Neural progenitor cell (in vitro differentiated cells): ENCODE results near the gene DIAPH3. TPM values are rescaled to one million over a fixed set of nuclear protein-coding genes. Genes with fewer than 3 reads are reported as not detected.

Experiments used
- DNase-seq: peaks from one replicate; pipeline ENCODE4 v3.0.0-alpha.2; 2016; ENCODE audit warnings: low spot score
- H2AFZ ChIP-seq: fragments of 200-600 bp; sonication (generic); replicated peaks from 2 replicates; pipeline ENCODE4 v1.6.1; 2016; ENCODE audit warnings: antibody characterized with exemption
- H3F3A ChIP-seq: fragments of 200-600 bp; sonication (generic); 2 replicates; pipeline ENCODE4 v1.6.1; 2016; ENCODE audit warnings: antibody characterized with exemption, low read depth
- H3K27ac ChIP-seq: fragments of 200-600 bp; sonication (generic); 2 replicates; pipeline ENCODE4 v1.5.1; 2016; ENCODE audit warnings: mild to moderate bottlenecking
- H3K27me3 ChIP-seq: fragments of 200-600 bp; sonication (generic); 2 replicates; pipeline ENCODE4 v1.6.1; 2016; ENCODE audit warnings: mild to moderate bottlenecking, moderate library complexity
- H3K36me3 ChIP-seq: fragments of 200-600 bp; sonication (generic); 2 replicates; pipeline ENCODE4 v1.5.1; 2016
- H3K4me1 ChIP-seq: fragments of 200-600 bp; sonication (generic); 2 replicates; pipeline ENCODE4 v1.6.1; 2016; ENCODE audit warnings: mixed run types
- H3K4me2 ChIP-seq: fragments of 200-600 bp; sonication (generic); 2 replicates; pipeline ENCODE4 v1.6.1; 2016
- H3K4me3 ChIP-seq: fragments of 200-600 bp; sonication (generic); 2 replicates; pipeline ENCODE4 v1.5.1; 2016
- H3K79me2 ChIP-seq: fragments of 200-600 bp; sonication (generic); 2 replicates; pipeline ENCODE4 v1.6.1; 2016; ENCODE audit warnings: low read depth
- H3K9ac ChIP-seq: fragments of 200-600 bp; sonication (generic); 2 replicates; pipeline ENCODE4 v1.6.1; 2016
- H3K9me3 ChIP-seq: fragments of 200-600 bp; sonication (generic); 2 replicates; pipeline ENCODE4 v1.5.1; 2016; ENCODE audit warnings: low read depth
- H4K20me1 ChIP-seq: fragments of 200-600 bp; sonication (generic); 2 replicates; pipeline ENCODE4 v1.6.1; 2016; ENCODE audit warnings: low read depth
- H3K27ac Mint-ChIP-seq: 3 replicates; pipeline ENCODE4 v1.8.0; 2021; ENCODE audit warnings: mixed read lengths
- H3K27me3 Mint-ChIP-seq: 2 replicates; pipeline ENCODE4 v1.8.0; 2022; ENCODE audit warnings: low read depth, mild to moderate bottlenecking, inconsistent platforms, moderate library complexity, mixed read lengths; ENCODE audit not compliant: insufficient read depth
- H3K36me3 Mint-ChIP-seq: 3 replicates; pipeline ENCODE4 v1.8.0; 2021; ENCODE audit warnings: mixed read lengths
- H3K4me1 Mint-ChIP-seq: 3 replicates; pipeline ENCODE4 v1.8.0; 2021; ENCODE audit warnings: mixed read lengths
- H3K4me3 Mint-ChIP-seq: 3 replicates; pipeline ENCODE4 v1.8.0; 2021; ENCODE audit warnings: mild to moderate bottlenecking, moderate library complexity, mixed read lengths
- H3K9me3 Mint-ChIP-seq: 3 replicates; pipeline ENCODE4 v1.8.0; 2020; ENCODE audit warnings: mixed read lengths
- EZH2 ChIP-seq: fragments of 200-600 bp; sonication (generic); IDR thresholded peaks from 2 replicates; pipeline ENCODE4 v1.6.1; 2017; ENCODE audit warnings: antibody characterized with exemption, mild to moderate bottlenecking, moderate library complexity
- EZH2phosphoT487 ChIP-seq: fragments of 200-600 bp; sonication (generic); IDR thresholded peaks from 2 replicates; pipeline ENCODE4 v1.6.1; 2017; ENCODE audit warnings: antibody characterized with exemption
- total RNA-seq: library from RNA; depleted of rRNA; stranded (reverse); fragments of >200 nt; gene quantifications from 2 replicates; pipeline ENCODE4 v1.2.3, GENCODE V29; 2015; ENCODE audit warnings: low replicate concordance
- TF ChIP-seq, protein P1 (sequence below): fragments of 200-600 bp; sonication (generic); IDR thresholded peaks from 2 replicates; pipeline ENCODE4 v1.5.1; 2017; ENCODE audit warnings: antibody characterized with exemption, mild to moderate bottlenecking

Gene DIAPH3
- total RNA-seq, 1 donor from 2014 or later: 51.5 TPM

DNA sequence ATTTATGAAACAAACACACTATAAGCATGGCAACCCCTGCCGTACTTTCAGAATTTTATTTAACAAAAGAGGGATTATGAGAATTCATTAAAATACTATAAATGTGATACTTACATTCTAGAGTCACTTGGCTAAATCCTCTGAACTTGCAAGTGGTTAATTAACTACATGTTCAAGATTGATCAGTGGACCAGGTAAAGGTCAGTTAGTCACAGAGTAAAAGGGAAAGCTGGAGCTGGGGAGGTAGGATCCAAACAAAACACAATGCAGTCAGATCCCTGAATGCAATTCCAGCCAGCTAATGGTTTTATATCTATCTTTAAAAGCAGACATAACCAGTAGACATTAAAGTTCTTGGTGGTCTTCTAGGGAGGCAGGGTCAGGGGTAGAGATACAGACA, 270.5 kb downstream of the DIAPH3 start:
- Mint-ChIP-seq H3K36me3 (no peaks in the 10 kb centered on the region), H3K4me1 (peaks cover 6% of the 10 kb centered on the region), H3K9me3 (no peaks in the 10 kb centered on the region), H3K4me3 (no peak overlapping the region), H3K27me3 (no peaks in the 10 kb centered on the region), H3K27ac (no peak overlapping the region)
- no peaks in the 10 kb centered on the region for H3K9me3 ChIP-seq
- no peaks in the 10 kb centered on the region for H3K36me3 ChIP-seq
- H3K4me2 ChIP-seq: no peak overlapping the region
- H4K20me1 ChIP-seq: no peaks in the 10 kb centered on the region
- no peaks in the 10 kb centered on the region for H3K4me1 ChIP-seq
- no peak overlapping the region for H3K4me3 ChIP-seq
- H3K27ac ChIP-seq: no peak overlapping the region
- TF ChIP-seq, protein P1, sequence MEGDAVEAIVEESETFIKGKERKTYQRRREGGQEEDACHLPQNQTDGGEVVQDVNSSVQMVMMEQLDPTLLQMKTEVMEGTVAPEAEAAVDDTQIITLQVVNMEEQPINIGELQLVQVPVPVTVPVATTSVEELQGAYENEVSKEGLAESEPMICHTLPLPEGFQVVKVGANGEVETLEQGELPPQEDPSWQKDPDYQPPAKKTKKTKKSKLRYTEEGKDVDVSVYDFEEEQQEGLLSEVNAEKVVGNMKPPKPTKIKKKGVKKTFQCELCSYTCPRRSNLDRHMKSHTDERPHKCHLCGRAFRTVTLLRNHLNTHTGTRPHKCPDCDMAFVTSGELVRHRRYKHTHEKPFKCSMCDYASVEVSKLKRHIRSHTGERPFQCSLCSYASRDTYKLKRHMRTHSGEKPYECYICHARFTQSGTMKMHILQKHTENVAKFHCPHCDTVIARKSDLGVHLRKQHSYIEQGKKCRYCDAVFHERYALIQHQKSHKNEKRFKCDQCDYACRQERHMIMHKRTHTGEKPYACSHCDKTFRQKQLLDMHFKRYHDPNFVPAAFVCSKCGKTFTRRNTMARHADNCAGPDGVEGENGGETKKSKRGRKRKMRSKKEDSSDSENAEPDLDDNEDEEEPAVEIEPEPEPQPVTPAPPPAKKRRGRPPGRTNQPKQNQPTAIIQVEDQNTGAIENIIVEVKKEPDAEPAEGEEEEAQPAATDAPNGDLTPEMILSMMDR: no peak
- TF ChIP-seq EZH2phosphoT487 (no peak), EZH2 (no peak)
- H3K79me2 ChIP-seq: no peaks in the 10 kb centered on the region
- H2AFZ ChIP-seq: no peak overlapping the region
- no peak overlapping the region for H3K9ac ChIP-seq
- no peaks in the 10 kb centered on the region for H3K27me3 ChIP-seq
- DNase-seq: no peak
- H3F3A ChIP-seq: no peaks in the 10 kb centered on the region

- no peaks in the 10 kb centered on the region for H3K4me1 ChIP-seq
- H3F3A ChIP-seq: no peaks in the 10 kb centered on the region
- H3K4me3 ChIP-seq: no peak overlapping the region
- Mint-ChIP-seq H3K27ac (no peak overlapping the region), H3K27me3 (peaks cover 3% of the 10 kb centered on the region), H3K36me3 (peaks cover 1% of the 10 kb centered on the region), H3K4me1 (peaks cover 6% of the 10 kb centered on the region), H3K4me3 (no peak overlapping the region), H3K9me3 (no peaks in the 10 kb centered on the region)
- no peak for DNase-seq
- H3K27ac ChIP-seq: no peak overlapping the region
- no peaks in the 10 kb centered on the region for H4K20me1 ChIP-seq
- no peaks in the 10 kb centered on the region for H3K79me2 ChIP-seq
- TF ChIP-seq, protein P1: no peak
- no peak for TF ChIP-seq EZH2
- no peak for TF ChIP-seq EZH2phosphoT487
- no peak overlapping the region for H3K4me2 ChIP-seq
- H2AFZ ChIP-seq: no peak overlapping the region
- no peaks in the 10 kb centered on the region for H3K27me3 ChIP-seq
- no peak overlapping the region for H3K9ac ChIP-seq
- H3K9me3 ChIP-seq: no peaks in the 10 kb centered on the region
- H3K36me3 ChIP-seq: no peaks in the 10 kb centered on the region
Measured at GRCh38 chr13:59891053-59891452, 272.7 kb downstream of the DIAPH3 start.

DNA sequence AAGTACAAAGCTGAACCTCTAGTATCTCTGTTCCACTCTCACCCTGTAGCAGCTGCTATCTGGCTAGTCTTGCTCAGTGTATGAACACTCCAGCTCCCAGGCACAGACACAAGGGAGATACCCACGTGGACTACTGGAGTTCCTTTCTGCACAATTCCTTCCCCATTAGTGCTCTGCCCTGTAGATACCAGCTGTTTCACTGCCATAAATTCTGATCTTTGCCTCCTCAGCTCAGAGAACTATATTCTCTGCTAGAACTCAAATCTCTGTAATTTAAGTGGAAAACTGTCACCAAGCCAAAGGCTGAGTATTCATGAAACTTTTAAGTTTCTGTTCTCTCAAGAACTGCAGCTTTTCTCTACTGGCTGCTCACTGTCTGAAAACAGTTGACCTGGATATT, 273.7 kb downstream of the DIAPH3 start:
- no peak overlapping the region for H3K4me2 ChIP-seq
- DNase-seq: no peak
- H3K27ac ChIP-seq: no peak overlapping the region
- TF ChIP-seq EZH2 (no peak), EZH2phosphoT487 (no peak)
- TF ChIP-seq, protein P1: no peak
- H3K4me3 Mint-ChIP-seq: no peak overlapping the region
- H3K27ac Mint-ChIP-seq: no peak overlapping the region
- peaks cover 1% of the 10 kb centered on the region for H3K36me3 Mint-ChIP-seq
- H4K20me1 ChIP-seq: no peaks in the 10 kb centered on the region
- no peaks in the 10 kb centered on the region for H3K9me3 Mint-ChIP-seq
- peaks cover 6% of the 10 kb centered on the region for H3K4me1 Mint-ChIP-seq
- H3K27me3 ChIP-seq: no peaks in the 10 kb centered on the region
- H3K4me3 ChIP-seq: no peak overlapping the region
- no peak overlapping the region for H2AFZ ChIP-seq
- no peaks in the 10 kb centered on the region for H3K4me1 ChIP-seq
- H3K79me2 ChIP-seq: no peaks in the 10 kb centered on the region
- H3F3A ChIP-seq: no peaks in the 10 kb centered on the region
- H3K9ac ChIP-seq: no peak overlapping the region
- H3K36me3 ChIP-seq: no peaks in the 10 kb centered on the region
- H3K27me3 Mint-ChIP-seq: peaks cover 3% of the 10 kb centered on the region
- no peaks in the 10 kb centered on the region for H3K9me3 ChIP-seq

GRCh38 chr13:59888408-59888807, 275.3 kb downstream of the DIAPH3 start:
- Histone ChIP-seq H3K4me1 (no peaks in the 10 kb centered on the region), H3K9me3 (no peaks in the 10 kb centered on the region), H2AFZ (no peak overlapping the region), H3K9ac (no peak overlapping the region), H3K27me3 (no peaks in the 10 kb centered on the region), H4K20me1 (no peaks in the 10 kb centered on the region), H3F3A (no peaks in the 10 kb centered on the region), H3K36me3 (no peaks in the 10 kb centered on the region), H3K27ac (no peak overlapping the region), H3K4me3 (no peak overlapping the region), H3K79me2 (no peaks in the 10 kb centered on the region), H3K4me2 (no peak overlapping the region)
- Mint-ChIP-seq H3K9me3 (no peaks in the 10 kb centered on the region), H3K4me1 (peaks cover 2% of the 10 kb centered on the region), H3K27ac (no peak overlapping the region), H3K36me3 (peaks cover 4% of the 10 kb centered on the region), H3K4me3 (no peak overlapping the region), H3K27me3 (peaks cover 3% of the 10 kb centered on the region)
- DNase-seq: no peak
- TF ChIP-seq, protein P1: no peak
- TF ChIP-seq EZH2 (no peak), EZH2phosphoT487 (no peak)
